Measurements from ENCODE around the gene KLHL24.

GRCh38 chr3:183728204-183728603 lies 92.8 kb downstream of the KLHL24 start:
- TF ChIP-seq CTCF (IDR thresholded peaks at IDR 0.05) (no peak), EP300 (IDR thresholded peaks at IDR 0.05) (no peak), POLR2A (IDR thresholded peaks at IDR 0.05) (no peak), POLR2AphosphoS5 (IDR thresholded peaks at IDR 0.05) (no peak)

Data from sigmoid colon (tissue), 4 donors.